H54 (cell line): ENCODE results near the gene PAX3.

ENCODE experiments used
- DNase-seq: peaks from one replicate; pipeline ENCODE4 v3.0.0; 2011; ENCODE audit warnings: low spot score, mixed read lengths; ENCODE audit not compliant: insufficient read length
- FAIRE-seq: peaks from 3 replicates; lab custom pipeline; 2011; peaks lifted over from hg19 to GRCh38; lab: Jason Lieb, UNC
- POLR2A ChIP-seq: IDR thresholded peaks from 2 replicates; pipeline ENCODE4 v1.6.1; 2011; ENCODE audit warnings: low read depth, mild to moderate bottlenecking, low read length

PAX3 gene

GRCh38 chr2:222214885-222215284 lies 83.9 kb downstream of the PAX3 start:
- no peak for DNase-seq
- TF ChIP-seq POLR2A, result no peak
- FAIRE-seq, result no peak

GRCh38 chr2:222213049-222213448 lies 85.7 kb downstream of the PAX3 start:
- no peak for FAIRE-seq
- no peak for TF ChIP-seq POLR2A
- DNase-seq, result no peak

- FAIRE-seq (no peak), DNase-seq (no peak)
- no peak for TF ChIP-seq POLR2A
These were observed 86.2 kb downstream of the PAX3 start for GRCh38 chr2:222212571-222212970.

GRCh38 chr2:222208010-222208690 lies 90.6 kb downstream of the PAX3 start:
- no peak for TF ChIP-seq POLR2A
- no peak for DNase-seq
- no peak for FAIRE-seq

DNA sequence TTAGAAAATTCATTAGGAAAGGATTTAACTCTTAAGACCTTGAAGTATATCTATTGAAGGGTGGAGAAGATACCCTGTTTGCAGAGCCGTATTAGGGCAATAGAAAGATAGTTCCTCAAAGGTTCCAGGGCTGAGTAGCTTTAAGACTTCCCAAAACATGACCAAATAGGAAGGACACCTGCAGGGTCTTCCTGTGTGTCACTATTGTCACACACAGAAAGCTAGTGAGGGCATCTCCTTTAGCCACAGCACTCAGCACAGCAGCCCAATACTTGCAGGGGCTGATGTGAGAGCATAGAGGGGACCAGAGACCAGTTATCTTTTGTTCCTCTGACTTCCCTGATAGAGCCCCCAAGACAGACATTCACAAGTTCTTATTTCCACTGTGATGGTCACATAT lies 93.7 kb downstream of the PAX3 start:
- FAIRE-seq (no peak), DNase-seq (no peak)
- TF ChIP-seq POLR2A, result no peak

DNA sequence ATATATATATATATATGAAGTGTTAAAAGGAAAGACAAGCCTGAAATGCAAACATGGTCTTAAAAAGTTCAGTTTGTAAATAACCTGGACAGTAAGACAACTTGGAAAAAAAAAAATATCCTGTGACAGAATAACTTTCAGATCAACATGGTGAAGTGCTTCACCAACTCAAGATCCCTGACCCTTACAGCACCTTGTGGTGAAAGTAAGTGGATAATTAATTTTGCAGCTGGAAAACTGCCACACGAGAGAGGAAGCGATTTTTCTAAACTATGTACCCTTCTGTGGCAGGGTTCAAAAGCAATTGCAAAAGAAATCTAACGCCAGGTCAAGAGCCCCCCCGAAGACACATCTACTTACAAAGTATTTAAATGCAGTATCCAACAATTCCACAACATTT lies 95.8 kb downstream of the PAX3 start:
- DNase-seq (no peak), FAIRE-seq (no peak)
- TF ChIP-seq POLR2A, result no peak

GRCh38 chr2:222196159-222196558 lies 102.6 kb downstream of the PAX3 start:
- FAIRE-seq, result no peak
- DNase-seq, result no peak

DNA sequence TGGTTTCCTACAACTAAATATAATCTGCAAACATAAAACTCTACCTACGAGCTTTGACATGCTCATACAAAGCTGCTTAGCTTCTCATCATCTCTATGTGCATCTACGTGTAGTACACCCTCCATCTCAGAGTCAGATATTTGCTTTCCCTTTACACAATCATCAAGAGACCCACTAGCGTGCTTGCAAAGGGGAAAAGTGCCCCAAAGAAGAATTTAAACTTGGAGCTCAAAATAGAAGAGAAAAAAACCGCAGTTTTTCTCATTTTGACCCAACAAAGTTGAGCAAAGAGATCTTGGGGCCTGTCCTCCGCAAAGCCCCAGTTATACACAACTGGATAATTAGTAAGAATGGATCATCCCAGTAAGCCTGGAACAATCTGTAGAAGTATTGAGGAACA lies 104.1 kb downstream of the PAX3 start:
- FAIRE-seq, result no peak
- DNase-seq, result no peak
- TF ChIP-seq POLR2A, result no peak

More at GRCh38 chr2:222196159-222196558, 102.6 kb downstream of the PAX3 start:
- TF ChIP-seq POLR2A, result no peak

GRCh38 chr2:222193328-222193983 lies 105.3 kb downstream of the PAX3 start:
- DNase-seq (no peak), FAIRE-seq (no peak)
- TF ChIP-seq POLR2A, result no peak

DNA sequence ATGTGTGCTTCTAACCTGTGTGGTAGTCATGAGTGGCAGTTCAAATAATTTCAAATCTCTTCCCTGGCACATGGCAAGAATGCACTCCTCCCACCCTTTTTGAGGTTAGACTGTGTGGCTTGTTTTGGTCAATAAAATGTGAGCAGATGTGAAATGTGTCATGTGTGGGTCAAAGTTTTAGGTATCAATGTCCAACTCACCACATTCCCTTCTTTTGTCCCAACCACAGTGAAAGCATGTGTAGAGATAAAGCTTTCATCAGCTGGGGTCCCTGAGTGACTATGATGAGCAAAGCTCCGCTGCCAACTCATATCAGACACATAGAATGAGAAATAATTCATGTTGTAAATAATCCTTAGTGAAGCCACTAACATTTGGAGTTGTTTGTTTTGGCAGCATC lies 118.2 kb downstream of the PAX3 start:
- FAIRE-seq (no peak), DNase-seq (no peak)
- TF ChIP-seq POLR2A, result no peak

DNA sequence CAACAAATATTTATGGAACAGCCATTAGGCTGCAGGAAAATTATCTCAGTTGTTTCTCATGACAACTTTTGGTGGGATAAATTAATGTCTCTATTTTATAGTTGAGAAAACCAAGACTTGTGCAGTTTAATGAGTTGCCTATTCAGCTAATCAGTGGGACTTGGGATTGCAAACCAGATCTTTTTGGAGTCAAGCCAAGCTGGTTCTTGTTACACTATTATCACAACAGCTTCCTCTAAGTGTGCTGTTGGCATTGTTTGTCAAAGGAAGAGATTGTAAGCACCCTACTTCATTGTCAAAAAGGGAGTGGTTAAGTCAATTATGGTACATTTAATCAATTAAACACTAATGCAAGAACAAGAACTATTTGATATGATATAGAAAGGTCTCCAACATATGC lies 119.2 kb downstream of the PAX3 start:
- FAIRE-seq (no peak), DNase-seq (no peak)
- no peak for TF ChIP-seq POLR2A

DNA sequence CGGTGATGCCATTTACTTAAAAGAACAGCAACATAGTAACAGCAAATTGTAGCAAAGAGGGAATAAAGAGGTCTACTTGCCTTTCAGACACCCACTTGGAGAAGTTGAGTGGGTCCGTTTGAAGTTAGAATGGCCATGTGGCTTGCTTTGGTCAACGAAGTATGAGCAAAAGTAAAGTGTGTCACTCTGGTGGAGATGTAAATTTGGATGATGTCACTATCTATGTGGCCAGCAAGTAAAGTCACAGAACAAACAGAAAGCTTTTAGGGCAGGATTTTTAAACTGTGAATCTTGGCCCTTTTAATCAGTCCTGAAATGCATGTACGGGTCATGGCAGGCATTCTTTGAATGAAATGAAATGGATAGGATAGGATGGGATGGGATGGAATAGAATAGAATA lies 120.3 kb downstream of the PAX3 start:
- FAIRE-seq (no peak), DNase-seq (no peak)
- TF ChIP-seq POLR2A, result no peak

GRCh38 chr2:222176890-222177289 lies 121.9 kb downstream of the PAX3 start:
- DNase-seq, result no peak
- no peak for TF ChIP-seq POLR2A

GRCh38 chr2:222174450-222174849 lies 124.3 kb downstream of the PAX3 start:
- FAIRE-seq (no peak), DNase-seq (no peak)
- no peak for TF ChIP-seq POLR2A

More at GRCh38 chr2:222176890-222177289, 121.9 kb downstream of the PAX3 start:
- no peak for FAIRE-seq

- FAIRE-seq (no peak), DNase-seq (no peak)
- no peak for TF ChIP-seq POLR2A
These were observed 129.5 kb downstream of the PAX3 start for GRCh38 chr2:222169346-222169745.

- no peak for FAIRE-seq
- no peak for TF ChIP-seq POLR2A
- no peak for DNase-seq
These were observed 131.0 kb downstream of the PAX3 start for GRCh38 chr2:222167762-222168161.
